ENCODE measurements around the gene KCNH8. TPM values are rescaled to one million over a fixed set of nuclear protein-coding genes. Genes with fewer than 3 reads are reported as not detected.

The KCNH8 gene
- polyA plus RNA-seq, 1 donor = 0.10 TPM

DNA sequence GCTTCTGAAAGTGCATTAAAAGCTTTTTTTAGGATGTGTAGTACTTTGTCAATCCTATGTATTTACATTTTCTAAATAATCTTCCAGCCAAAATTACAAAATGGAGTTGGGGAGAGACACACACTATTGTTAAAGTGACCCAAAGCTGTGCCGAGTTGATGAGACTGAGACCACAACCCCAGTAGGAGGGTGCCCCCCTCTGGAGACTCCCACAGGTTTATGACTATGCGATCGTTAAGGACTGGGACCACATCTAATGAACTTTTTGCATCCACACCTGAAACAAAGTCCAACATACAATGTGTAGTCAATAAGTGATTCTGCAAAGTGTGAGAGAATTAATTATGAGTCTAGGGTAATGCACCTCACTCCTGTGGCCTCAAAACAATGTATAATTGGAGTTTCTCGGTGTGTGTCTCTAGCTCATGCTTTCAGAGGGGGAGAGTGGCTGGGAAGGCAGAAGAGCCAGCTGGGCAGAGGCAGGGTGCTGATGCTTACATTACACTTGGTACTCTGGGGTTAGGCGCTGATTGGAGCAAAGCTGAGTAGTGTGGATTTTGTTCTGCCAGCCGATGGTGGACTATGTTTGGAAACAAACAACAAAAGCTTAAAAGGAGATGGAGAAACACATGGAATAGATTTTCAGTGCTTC is 102.8 kb downstream of the KCNH8 start:
- no peak for DNase-seq (ENCODE audit: low read depth)

DNA sequence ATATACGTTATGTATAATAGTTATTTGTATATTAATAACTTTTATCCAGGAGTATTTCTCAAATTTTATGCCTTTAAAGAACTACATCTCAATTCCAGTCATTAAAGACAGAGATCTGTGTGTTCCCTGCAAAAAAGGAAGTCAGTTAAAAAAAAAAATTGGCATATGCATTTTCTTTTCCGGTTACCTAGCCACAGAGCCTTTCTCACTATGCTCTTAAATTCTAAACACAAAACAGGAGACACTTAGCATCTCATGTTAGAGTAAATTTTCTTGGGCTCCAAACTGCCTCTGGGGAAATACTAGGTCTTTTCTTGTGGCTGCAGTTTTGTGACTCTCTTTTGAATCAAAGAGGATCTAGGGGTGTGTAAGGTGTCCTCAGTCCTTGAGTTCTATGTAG is 105.9 kb downstream of the KCNH8 start:
- DNase-seq (ENCODE audit: low read depth) = no peak

DNA sequence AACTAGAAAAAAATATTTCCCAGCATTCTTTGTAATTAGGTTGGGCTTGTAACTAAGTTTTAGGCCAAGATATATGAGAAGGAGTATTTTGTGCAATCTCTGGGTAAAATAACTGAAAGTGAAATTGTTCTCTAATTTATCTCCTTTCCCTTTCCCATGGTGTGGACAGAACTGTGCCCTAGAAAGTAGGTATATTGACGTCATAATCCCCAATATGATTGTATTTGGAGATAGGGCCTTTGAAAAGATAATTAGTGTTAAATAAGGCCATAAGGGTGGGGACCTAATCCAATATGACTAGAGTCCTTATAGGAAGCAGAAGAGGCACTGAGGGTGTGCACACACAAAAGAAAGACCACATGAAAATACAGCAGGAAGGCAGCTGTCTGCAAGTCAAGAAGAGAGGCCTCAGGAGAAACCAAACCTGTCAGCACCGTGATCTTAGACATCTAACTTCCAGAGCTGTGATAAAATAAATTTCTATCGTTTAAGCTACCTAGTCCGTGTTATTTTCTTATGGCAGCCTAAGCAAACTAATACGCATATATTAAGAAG is 106.6 kb downstream of the KCNH8 start:
- no peak for DNase-seq (ENCODE audit: low read depth)

DNA sequence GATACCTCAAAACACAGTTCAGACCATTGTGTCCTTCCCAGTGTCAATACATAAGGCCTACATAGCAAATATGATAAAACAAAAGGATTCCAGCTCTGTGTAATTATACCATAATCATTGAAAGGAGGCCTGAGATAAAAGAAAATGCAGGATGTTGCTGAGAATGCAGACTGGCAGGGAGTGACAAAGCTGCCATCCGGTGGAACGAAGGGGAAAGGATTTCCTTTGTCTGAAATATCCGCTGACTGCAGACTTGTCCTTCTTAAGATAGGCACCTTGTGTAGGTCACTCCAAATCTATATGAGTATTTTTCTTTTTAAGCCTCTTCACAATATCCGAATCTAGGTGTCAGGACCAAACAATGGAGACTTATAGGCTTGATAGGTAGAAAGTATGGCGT is 108.0 kb downstream of the KCNH8 start:
- no peak for DNase-seq (ENCODE audit: low read depth)

DNA sequence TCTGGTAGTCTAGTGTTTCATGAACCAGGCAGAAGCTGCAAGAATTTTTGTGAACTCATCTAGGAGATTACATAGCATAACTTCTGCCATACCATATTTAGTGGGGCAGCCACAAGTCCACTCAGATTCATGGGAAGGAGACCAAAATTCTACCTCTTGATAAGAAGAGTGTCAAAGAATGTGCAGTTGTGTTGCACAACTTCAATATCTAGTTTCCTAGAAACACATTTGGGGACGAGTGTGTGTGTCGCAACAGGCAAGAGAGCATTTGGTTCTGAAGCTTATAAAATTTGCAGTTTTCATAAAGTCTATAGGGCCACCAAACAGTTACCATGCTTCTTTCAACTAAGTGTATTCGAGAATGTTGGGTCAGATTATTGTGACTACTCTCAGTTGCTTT is 115.3 kb downstream of the KCNH8 start:
- no peak for DNase-seq (ENCODE audit: low read depth)

DNA sequence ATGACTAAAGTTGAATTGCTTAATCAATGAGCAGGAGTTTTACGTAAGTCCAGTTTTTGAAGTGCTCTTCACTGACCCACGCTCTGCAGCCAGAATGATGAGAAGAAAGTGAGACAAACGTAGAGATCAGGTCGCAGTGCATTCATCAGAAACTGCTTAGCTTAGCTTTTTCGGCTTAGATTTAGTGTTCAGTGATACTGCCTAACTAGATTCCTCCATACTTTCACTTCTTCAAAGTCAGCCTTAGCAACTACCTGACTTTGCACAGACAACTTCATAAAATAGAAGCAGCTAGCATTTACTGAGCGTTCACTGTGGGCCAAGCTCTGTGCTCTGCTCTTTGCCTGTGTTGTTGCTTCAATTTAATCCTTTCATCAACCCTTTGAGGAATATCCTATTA is 116.1 kb downstream of the KCNH8 start:
- DNase-seq (ENCODE audit: low read depth) = no peak

DNA sequence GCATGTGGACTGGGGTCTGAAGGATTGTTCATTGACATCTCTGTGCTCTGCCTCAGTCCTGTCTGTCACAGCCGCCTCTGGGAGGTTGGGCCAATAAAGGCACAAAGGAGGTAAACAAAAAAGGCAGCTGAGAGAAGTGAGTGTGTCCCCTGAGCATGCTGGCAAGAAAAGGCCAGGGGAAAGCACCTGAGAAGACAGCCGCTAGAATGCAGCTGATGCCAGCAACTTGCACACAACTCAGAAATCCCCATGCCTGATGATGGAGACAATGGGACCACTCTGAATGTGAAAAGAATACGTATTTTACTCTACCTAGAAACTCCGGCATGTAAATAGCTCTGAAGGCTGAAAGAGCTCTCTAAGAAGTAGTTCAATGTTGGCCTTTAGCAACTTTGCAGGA is 118.7 kb downstream of the KCNH8 start:
- DNase-seq (ENCODE audit: low read depth) = no peak

DNA sequence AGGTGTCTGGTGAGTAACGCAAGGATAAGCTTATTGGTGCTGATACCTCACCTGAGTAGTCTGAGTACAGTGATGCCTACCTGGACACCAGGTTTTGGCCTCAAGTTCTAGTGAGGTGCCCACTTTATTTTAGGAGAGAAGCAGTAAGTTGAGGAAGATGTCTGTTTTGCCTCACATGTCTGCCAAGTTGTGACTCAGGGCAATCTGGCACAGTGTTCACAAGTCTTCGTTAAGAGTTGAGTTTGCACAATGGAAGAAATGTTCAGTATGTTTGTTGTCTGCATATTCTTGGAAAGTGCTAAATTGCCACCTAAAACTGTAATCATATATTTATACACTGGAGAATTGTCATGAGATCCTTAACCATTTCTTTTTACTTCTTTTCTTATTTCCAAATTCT is 122.2 kb downstream of the KCNH8 start:
- no peak for DNase-seq (ENCODE audit: low read depth)

DNA sequence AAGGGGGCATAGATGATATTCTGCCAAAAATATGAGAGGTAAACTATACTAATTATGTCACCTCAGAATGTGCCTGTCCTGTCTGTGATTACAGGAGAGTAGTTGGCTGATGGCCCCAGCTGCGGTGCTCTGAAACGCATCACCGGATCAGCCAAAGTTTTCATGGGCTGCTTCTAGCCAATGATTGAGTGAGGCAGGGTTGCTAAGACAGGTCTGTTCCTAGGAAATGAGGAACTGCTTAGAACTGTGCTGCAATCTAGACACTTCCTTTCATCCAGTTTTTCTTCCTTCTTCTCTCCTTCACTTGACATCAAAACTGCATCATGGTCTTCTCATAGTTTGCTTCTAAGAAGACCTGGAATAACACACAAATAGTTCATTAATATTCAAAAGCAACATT is 124.0 kb downstream of the KCNH8 start:
- DNase-seq (ENCODE audit: low read depth) = no peak

DNA sequence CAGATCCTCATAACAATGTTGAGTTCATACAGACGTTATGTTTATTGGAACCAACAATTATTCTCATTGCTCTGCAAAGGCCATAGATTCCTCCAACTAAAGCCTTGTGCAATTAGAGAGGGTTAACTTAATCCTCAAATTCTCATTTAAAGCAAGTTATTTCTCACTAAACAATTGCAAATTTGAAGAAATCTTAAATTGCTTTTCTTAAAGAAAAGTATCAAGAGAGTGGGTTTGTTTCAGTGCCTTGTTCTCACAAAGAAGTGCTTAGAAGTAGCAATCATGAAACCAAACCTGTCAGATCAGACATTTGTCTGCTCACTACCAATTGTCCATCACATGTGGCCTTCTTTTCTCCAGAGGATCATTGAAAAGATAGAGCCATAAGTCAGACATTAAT is 124.8 kb downstream of the KCNH8 start:
- DNase-seq (ENCODE audit: low read depth) = no peak

DNA sequence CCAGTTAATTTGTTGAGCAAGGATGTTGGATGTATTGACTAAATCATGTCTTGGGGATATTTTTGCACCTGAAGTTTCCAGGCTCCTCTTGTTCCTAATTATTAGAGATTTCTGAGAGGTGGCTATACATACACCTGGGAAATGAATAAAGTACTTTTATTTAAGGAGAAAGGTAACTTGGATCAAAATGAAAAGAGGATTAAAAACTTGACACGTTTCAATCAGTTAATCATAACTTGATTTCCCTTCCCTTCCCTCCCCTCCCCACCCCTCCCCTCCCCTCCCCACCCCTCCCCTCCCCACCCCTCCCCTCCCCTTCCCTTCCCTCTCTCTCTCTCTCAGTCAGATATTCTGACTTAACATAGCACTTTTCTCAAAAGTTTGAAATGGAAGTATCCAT is 126.3 kb downstream of the KCNH8 start:
- no peak for DNase-seq (ENCODE audit: low read depth)

DNA sequence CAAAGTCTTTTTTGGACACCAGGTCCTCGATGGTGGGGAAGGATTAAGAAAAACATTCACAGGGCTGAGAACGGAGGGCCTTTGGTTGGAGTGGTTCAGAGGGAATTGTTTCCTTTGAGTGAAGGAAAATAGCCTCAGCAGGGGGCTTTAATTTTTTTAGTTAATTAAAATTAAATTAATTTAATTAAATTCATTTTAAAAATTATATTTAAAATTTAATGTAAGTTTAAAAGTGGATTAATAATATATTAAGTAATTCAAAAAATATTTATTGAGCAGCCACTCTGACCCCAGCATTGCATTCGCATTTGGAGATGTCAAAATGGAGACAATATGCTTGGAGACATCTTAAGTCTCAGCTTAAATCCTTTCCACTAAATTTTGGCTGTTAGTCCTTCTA is 136.7 kb downstream of the KCNH8 start:
- DNase-seq (ENCODE audit: low read depth) = no peak

DNA sequence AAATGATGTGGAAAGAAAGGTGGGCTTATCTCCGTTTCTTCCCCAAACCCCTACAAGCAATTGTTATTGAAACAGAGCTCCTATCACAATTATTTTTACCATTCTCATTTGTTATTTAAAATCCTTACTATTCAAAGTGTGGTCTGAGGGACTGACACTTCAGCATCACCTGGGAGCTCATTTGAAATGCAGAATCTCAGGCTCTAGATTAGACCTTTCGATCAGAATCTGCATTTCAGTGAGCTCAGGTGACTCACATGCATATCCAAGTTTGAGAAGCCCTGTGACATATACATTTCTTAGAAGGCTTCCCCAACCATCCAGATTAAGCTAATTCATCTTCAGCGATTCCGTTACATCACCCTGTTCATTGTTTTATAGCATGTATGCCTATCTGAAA is 145.0 kb downstream of the KCNH8 start:
- DNase-seq (ENCODE audit: low read depth) = no peak

DNA sequence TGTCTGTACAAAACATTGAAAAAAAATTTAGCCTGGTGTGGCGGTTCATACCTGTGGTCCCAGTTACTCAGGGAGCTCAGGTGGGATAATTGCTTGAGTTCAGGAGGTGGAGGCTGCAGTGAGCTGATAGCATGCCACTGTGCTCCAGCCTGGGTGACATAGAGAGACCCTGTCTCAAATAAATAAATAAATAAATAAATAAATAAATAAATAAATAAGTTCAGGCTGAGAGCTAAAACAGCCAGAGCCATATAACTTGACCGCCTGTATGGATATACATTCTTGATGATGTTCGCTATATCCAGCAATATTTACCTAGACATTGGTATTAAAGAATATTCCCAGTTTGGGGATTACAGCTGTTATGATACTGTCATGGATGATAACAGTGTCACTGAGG is 146.9 kb downstream of the KCNH8 start:
- DNase-seq (ENCODE audit: low read depth) = no peak

DNA sequence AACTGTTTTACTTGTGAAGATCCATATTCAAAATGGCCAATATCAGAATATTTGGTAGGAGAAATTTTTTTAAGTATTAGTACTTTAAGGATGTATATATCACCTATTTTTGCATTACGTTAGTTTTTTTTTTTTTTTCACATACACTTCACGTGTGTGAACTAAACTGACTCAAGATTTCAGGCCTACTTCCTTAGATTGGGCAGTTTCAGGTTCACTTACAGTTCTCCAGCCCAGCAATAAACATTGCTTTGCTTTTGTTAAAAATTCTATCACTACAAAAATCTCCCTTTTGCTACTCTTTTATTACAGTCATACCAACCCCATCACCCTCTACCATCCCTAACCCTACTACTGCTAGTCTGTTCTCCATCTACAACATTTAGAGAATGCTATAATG is 183.6 kb downstream of the KCNH8 start:
- no peak for DNase-seq (ENCODE audit: low read depth)

DNA sequence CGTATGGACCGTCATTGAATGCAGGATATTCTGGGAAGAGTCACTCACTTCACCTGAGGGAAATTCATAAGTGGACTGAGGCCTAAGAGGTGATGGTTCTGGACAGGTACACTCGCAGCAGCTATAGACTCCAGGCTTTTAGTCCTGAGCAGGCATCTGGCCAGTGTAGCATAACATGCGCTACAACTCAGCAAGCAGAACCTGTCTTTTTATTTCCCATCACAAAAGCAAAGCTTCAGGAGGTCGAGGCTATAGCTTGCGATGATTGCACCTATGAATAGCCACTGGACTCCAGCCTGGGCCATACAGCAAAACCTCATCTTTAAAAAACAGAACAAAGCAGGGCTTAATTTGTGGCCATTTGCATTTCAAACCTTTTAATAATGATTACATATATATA is 185.8 kb downstream of the KCNH8 start:
- no peak for DNase-seq (ENCODE audit: low read depth)

DNA sequence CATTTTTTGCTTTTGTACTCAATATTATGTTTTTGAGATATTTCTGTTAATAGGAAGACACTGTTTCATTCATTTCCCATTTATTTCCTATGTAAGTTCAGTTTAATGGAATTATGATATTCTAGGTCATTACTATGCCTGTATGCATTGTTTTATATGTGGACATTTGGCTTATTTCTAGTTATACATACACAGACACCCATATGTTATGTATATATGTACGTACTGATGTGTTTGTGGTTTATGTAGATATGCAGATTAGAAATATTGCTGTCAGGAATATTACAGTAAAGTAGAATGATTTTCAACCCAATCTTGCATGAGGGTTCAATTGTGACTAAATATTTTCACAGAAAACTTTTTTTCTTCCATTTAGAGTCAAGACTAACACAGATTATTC is 190.5 kb downstream of the KCNH8 start:
- DNase-seq (ENCODE audit: low read depth) = no peak

DNA sequence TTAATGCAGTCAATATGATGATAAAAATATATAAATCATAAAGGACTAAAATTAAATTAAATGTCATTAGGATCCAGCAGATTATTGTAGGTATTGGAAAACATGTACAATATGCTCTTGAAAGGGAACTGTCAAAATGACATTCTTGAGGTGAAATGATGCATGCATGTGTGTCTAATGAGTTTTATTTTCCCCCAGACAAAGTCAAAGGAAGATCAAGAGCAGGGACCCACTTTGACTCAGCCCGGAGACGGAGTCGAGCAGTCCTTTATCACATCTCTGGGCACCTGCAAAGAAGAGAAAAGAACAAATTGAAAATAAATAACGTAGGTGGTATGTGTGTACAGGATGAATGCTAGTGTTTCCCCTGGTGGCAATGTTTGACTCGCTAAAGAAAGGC is 194.1 kb downstream of the KCNH8 start:
- DNase-seq (ENCODE audit: low read depth) = no peak

DNA sequence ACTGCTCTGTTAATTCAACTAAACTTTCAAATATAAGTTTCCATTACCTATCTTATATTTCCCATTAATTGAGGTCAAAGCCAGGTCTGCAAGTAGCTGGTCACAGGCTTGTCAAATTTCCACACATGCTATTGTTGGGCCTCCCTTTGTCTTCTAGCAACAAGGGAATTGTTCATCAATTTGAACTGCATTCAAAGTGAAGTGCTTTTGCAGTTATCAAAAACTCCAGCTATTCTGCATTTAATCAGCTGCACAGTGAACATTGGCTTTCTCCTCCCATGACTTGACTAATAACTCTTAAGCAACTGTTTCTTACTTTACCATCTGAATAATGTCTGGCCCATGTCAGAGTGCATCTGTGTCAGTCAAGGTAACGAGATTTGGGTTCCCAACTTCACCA is 198.4 kb downstream of the KCNH8 start:
- no peak for DNase-seq (ENCODE audit: low read depth)

DNA sequence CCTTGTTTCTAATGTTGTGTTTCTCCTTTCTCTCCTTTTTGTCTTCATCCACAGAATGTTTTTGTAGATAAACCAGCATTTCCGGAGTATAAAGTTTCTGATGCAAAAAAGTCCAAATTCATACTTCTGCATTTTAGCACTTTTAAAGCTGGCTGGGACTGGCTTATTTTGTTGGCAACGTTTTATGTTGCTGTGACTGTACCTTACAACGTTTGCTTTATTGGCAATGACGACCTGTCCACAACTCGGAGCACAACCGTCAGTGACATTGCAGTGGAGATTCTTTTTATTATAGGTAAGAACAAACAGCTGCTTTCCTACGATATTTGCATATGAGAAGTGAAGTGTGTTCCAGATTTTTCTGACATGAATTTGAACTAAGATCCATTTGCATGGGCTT is 199.4 kb downstream of the KCNH8 start:
- no peak for DNase-seq (ENCODE audit: low read depth)

DNA sequence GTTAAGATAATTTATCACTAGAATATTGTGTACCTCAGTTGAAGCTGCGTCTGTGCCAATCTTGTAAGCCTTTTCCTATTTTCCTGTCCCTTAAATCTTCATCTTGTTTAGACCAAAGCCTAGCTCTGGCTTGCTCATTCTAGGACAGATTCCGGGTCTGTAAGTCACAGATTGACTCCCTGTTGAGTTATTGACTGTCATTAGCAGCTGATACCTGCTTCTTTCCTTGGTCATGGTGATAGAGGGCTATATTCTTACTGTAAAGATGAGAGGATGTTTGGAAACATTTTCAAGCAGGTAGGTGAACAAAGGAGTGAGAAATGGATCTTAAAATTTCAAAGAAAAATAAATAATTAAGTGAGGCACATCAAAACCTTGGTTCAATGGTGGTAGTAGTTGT is 200.2 kb downstream of the KCNH8 start:
- DNase-seq (ENCODE audit: low read depth) = no peak

DNA sequence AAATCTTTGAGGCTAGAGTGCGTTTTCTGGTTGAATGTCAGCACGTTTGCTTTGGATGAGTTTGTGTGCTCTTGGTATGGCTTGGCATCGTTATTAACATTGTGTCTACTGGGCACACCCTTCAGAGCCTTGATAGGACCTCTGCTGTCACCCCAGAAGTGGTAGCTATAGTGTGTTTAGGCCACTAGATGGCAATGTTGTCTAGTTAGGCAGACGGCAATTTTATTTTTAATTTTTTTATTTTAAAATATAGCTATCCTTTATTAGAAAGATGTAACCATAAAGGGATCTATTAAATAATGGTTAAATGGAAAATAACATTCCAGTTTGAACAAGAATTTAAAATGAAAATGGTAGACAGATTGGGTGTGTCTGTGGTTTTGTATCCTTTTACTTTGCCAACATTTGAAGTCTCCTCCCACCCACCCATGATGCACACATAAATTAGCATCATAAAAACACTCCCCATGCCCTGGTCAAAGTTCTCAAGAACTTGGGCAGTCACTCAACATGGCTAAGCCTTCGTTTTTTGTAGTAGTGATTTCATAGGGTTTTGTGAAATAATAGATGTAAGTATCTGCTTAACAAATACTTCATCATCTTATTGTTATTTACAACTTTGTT is 200.7 kb downstream of the KCNH8 start:
- no peak for DNase-seq (ENCODE audit: low read depth)

DNA sequence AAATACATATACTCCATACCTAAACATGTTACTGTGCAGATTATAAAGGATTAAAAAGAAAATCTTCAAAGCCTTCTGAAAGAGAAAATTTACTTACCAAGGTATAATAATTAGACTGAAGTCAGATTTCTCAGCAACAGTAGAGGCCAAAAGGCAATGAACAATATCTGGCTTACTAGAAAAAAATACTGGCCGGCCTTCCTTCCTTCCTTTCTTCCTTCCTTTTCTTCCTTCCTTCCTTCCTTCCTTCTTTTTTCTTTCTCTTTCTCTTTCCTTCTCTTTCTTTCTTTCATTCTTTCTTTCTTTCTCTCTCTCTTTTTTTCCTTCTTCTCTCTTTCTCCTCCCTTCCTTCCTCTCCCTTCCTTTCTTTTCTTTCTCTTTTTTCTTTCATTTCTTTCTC is 209.6 kb downstream of the KCNH8 start:
- no peak for DNase-seq (ENCODE audit: low read depth)

DNA sequence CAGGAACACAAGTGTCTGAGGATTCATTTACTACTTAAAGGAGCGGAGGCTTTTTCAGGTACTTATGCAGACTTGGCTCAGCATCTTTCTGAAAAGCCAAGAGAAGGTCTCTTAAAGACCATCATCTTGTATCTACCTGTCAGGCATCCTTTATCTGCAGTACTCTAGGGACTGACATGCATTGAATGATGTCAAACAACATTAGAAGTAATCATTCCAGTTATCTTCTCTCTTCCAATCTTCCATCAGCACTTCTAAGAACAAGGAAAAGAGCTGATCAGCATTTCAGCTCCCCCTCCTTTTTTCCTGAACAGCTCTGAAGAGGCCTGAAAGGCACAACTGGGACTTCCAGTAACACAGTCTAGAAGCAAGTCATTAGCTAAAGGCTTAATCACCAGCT is 214.8 kb downstream of the KCNH8 start:
- DNase-seq (ENCODE audit: low read depth) = no peak

Measured in forelimb muscle (tissue), 1 donor.